GM12892 (cell line): ENCODE measurements around the gene RNF186.
"Not testable (repeated sequence)": the region's sequence is repeated elsewhere in the genome, so short reads cannot be mapped to it uniquely, and the experiment has no call there.

Experiments used
- DNase-seq: peaks from one replicate; pipeline ENCODE4 v3.0.0; 2011; ENCODE audit not compliant: insufficient read length
- FAIRE-seq: peaks from 2 replicates; lab custom pipeline; 2011; peaks lifted over from hg19 to GRCh38; lab: Jason Lieb, UNC
- POLR2A ChIP-seq: IDR thresholded peaks from 2 replicates; pipeline ENCODE4 v1.6.1; 2011; ENCODE audit warnings: low read depth, low read length, control low read depth
- POLR2AphosphoS5 ChIP-seq: IDR thresholded peaks from 2 replicates; pipeline ENCODE4 v1.6.1; 2011; ENCODE audit warnings: low read depth, low read length, control low read depth
- TAF1 ChIP-seq: IDR thresholded peaks from 2 replicates; pipeline ENCODE4 v1.6.1; 2011; ENCODE audit warnings: low read depth, mild to moderate bottlenecking, control low read depth, low read length, borderline replicate concordance

The RNF186 gene

DNA sequence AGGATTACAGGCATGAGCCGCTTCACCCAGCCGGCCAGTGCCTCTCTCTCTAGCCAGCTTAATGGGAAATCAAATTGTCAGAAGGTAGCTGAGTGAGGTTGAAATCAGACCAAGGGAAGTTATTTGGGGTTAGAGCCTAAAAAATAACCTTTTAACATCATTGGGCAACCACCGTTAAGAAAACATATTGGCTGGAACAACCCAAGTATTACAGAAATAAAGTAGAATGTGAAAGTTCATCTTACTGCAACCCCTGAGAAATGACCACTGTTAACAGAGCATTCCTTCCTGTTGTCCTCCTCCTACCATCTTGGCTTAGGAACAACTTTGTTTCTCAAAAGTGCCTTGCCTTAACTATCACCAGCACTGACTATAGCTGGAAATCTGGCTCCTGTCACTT is 3.2 kb upstream of the RNF186 start:
- no peak for DNase-seq
- FAIRE-seq, result no peak
- TF ChIP-seq POLR2AphosphoS5 (no peak), POLR2A (no peak), TAF1 (no peak)

DNA sequence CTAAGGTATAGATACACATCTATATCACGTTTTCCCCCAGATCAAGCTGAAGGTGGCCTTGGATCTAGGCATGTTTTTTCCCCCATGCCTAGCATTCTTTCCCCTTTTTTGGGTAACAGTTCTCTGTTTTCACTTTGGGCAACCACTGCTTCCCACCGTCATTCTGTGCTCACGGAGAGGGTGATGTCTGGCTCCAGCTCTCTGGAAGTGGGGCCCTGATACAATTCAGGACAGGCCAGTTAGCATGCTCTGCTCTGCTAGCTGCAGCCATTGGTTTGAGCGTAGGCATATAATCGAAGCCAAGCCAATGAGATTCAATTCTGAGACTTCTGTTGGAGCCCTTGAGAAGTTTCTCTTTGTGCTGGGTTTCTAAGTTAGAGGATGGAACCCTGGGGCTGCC is 2.1 kb upstream of the RNF186 start:
- no peak for TF ChIP-seq POLR2A
- no peak for TF ChIP-seq POLR2AphosphoS5
- no peak for TF ChIP-seq TAF1
- DNase-seq (no peak), FAIRE-seq (no peak)

DNA sequence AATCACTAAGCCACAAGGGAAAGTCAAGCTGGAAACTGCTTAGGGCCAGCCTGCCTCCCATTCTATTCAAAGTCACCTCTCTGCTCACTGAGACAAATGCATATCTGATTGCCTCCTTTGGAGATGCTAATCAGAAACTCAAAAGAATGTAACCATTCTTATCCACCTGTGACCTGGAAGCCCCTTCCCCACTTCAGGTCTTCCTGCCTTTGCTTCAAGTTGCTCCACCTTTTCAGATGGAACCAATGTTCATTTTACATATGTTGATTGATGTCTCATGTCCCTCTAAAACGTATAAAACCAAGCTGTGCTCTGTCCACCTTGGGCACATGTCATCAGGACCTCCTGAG is 1.6 kb upstream of the RNF186 start:
- not testable (repeated sequence) for DNase-seq, FAIRE-seq

DNA sequence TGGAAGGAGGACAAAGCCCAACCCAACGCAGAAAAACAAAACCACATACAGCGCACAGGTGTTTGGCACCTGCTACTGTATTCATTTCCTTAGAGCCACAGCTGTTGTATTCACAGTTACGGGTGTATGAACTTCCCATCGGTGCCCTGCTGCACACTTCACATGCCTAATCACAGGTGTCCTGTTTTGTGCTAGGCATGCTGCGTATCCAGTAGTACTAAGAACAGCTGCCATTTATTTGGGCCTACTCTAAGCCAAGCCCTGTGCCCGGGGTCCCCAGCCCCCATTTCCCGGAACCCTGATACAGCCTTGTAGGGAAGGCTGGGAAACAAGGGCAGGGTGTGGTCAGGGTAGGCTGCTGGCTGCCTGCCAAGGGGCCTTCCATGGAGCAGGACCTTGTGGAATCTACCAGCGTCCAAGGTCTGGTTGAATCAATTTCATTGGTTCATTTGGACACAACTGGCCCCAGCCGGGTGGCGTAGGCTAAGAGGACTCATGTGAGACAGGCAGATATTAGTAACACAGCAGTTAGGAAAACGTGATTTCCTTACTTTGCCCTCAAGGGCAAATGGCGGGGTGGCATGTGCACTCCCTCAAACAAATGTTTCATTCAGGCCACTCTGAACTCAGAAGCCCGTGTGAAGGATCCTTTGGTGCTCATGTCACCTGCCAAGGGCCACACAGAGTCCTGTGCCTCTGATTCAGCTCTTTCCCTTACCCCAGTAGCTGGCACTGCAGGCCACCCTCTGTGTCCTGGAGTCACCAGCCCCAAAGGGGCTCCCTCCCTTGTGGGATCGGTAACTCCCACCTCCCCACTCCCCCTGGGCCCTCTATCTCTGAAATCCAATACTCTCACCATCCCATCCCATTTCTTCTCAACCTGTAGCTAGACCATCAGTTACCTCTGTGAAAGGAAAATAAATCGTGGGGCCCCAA is 986 bp upstream of the RNF186 start:
- DNase-seq, result no peak
- no peak for FAIRE-seq
- TF ChIP-seq TAF1 (no peak), POLR2A (no peak), POLR2AphosphoS5 (no peak)

DNA sequence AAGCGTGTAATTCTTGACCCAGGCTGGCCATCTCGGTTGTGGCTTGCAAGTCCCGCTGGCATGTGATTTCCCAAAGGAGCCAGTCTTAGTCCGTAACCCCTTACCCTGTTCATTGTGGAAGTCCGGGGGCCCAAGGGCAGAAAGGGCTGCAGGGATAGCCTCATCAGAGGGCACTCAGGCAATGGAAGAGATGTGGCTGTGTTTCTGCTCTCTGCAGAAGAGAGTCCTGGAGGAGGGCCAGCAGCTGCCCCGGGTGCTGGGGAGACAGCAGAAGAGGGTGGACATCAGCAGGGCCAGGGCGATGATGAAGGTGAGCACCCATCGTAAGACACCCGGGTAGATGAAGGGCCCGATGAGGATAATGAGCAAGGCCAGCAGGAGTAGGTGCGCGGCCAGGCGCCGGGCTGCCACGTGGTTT is 830 bp downstream of the RNF186 start:
- DNase-seq (no peak), FAIRE-seq (no peak)
- no peak for TF ChIP-seq TAF1
- TF ChIP-seq POLR2A, result no peak
- no peak for TF ChIP-seq POLR2AphosphoS5

DNA sequence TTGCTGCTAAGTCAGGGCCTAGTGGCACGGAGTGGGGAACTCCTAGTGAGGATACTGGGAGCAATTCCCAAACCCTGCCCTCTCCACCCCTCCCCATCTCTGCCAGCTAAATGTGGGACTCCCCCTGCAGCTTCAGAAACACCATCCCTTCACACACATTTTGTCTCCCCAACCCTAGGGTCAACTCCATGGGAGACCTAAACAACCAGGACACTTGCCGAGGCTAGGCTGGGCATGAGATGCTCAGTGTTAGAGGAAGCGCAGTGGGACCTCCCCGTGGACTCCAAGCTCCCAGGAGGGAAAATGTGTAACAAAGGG is 1.5 kb downstream of the RNF186 start:
- no peak for TF ChIP-seq TAF1
- no peak for TF ChIP-seq POLR2AphosphoS5
- no peak for TF ChIP-seq POLR2A
- FAIRE-seq (no peak), DNase-seq (no peak)

DNA sequence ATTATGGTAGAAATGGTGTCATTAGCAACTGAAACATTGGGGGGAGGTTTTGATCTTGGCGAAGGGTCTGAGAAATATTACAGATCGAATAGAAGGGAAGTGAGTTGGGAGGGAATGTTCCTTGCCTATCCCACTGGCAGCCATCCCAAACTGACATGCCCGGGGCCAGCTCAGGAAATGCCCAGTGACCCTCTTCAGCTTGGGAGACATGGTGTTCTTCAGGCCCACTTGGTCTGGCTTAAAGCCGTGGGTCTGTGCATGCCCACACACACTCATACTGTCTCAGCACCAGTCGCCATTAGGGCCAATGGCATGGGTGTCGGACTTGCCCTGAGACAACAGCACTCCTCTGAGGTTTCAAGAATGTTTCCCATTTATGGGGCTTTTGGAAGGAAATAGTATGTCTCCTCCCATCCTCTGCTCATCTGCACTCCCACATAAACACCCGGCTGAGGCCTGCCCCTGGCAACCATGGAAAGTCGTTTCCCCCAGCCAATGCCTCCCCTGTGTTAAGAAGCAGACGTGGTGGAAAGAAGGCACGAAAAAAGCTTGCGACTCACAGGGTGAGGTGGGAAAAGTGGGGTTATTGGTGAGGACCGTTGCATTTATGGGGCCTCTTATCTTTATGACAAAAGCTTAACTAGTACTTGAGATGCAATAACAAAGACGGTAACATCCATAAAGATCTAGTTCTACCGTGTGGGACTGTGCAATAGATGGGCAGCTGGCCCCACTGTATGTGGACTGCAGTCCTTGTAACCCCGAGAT is 2.0 kb downstream of the RNF186 start:
- TF ChIP-seq POLR2AphosphoS5, result no peak
- TF ChIP-seq POLR2A, result no peak
- no peak for TF ChIP-seq TAF1
- FAIRE-seq, result no peak
- no peak for DNase-seq

DNA sequence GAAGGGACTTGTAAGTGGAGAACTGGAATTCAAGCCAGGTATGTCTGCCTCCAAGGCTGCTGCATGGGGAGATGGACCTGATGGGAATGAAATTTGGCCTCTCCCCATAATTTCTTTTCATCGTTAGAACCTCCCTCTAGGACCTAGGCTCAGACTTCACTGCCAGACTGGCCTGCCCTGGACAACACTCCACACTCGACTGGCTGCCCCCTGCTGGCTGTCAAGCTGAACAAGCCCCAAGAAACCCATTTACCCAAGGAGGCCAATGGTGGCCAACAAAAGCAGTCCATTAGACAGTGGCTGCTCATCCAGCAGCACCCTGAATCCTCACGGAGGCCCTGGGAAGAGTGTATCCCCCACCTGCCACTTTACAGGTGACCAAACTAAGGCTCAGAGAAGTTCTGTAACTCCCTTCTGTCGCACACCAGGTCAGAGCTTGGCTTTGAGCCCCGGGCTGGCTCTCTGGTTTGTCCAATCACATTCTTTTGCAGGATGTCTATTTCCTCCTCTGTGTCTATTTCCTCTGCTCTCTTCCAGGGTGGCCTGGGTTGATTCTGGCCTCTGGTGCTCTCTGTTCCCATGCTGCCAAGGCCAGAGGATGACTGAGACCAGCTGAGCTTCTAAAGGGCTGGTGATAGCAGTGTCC is 3.8 kb downstream of the RNF186 start:
- DNase-seq (peak; percentile 53), FAIRE-seq (peak; percentile 67)
- TF ChIP-seq POLR2A, result no peak
- no peak for TF ChIP-seq POLR2AphosphoS5
- no peak for TF ChIP-seq TAF1

DNA sequence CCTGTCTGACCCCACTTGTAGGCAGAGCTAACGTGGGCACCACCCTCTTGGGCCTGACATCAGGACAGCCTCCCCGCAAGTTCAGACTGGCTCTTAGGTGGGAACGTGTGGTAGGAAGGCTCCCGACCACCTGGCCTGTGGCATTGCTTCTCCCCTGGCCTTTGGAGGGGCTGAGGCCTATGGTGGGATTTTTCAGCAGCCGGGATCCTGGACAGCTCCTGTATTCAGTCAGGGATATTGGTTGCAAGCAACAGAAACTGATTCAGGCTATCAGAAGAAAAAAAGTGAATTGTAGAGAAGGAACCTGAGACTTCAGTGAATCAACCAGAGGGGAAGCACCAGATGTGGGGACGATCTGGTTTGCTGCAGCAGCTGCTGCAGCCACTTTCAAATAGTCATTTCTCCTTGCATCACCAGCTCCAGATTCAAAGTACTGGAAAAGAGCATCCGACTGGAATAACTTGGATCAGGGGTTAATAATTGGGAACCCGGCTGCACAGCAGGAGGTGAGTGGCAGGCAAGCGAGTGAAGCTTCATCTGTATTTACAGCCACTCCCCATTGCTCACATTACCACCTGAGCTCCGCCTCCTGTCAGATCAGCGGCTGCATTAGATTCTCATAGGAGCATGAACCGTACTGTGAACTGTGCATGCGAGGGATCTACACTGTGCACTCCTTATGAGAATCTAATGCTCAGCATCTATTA is 5.9 kb downstream of the RNF186 start:
- DNase-seq (no peak), FAIRE-seq (no peak)
- TF ChIP-seq POLR2A (no peak), POLR2AphosphoS5 (no peak), TAF1 (no peak)

DNA sequence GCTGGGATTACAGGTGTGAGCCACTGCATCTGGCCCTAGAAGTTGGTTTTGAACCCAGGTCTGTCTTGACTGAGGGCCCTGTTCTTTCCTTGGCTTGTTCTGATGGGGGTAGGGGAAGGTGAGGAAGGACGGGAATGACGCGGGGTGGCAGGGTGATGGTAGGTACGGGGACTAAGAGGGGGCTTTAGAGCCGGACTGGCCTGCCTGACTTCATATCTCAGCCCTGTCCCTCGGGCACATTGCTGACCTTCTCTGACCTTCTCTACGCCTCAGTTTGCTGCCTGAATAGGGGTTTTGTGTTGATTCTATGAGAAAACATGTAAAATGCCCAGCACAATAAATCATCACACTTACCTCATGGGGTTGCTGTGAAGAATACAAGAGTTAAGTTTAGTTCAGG is 6.7 kb downstream of the RNF186 start:
- FAIRE-seq (no peak), DNase-seq (no peak)

DNA sequence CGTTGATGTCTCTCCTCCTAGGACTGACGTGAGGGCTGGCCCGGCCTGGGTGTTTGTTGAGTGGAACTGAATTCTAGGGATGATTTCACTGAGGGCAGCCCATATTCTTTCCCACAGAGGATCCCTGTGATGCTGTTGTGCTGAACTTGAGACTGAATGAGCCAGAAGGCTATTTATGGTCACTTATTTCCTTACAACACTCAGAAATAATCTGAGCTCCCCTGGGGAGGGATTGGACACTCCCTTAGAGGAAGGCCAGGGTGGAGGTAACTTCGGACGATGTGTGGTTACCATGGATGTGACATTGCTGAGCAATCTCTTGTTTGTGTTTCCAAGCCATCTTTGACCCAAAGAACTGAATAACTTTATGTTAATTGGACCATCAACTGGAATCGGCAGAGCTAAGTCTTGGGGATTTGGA is 10.2 kb downstream of the RNF186 start:
- TF ChIP-seq POLR2AphosphoS5 (no peak), POLR2A (no peak), TAF1 (no peak)
- DNase-seq (no peak), FAIRE-seq (no peak)

More for the DNA sequence above, 6.7 kb downstream of the RNF186 start:
- TF ChIP-seq POLR2AphosphoS5, result no peak
- no peak for TF ChIP-seq TAF1
- TF ChIP-seq POLR2A, result no peak
